Activated effector memory CD4-positive, alpha-beta T cell treated with Interleukin-2 at 50 U/mL for 16 hours (primary cell): ENCODE measurements around the gene SLC25A26.

ENCODE experiments used
- DNase-seq: peaks from one replicate; pipeline ENCODE4 v3.0.0-alpha.2; 2020

The SLC25A26 gene

GRCh38 chr3:66227915-66228314 is 7.1 kb downstream of the SLC25A26 start:
- DNase-seq, result no peak

DNA sequence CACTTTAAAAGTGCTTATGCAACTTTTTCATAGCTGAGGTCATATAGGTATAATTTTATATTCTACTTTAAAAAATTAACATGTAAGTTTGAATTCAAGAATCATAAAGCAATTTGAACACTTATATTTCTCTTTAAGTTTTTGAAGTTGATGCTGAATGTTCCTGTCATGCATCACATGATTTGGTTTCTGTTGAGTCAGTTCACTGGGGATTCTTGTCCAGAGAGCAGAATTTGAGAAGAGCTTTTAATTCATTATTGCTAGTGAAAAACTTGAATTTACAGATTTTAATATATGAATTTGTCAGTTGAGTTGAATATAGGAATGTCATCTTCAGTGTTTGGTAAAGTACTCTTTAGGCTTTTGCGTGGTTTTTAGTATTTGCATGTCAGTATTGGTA is 7.9 kb downstream of the SLC25A26 start:
- DNase-seq, result no peak

DNA sequence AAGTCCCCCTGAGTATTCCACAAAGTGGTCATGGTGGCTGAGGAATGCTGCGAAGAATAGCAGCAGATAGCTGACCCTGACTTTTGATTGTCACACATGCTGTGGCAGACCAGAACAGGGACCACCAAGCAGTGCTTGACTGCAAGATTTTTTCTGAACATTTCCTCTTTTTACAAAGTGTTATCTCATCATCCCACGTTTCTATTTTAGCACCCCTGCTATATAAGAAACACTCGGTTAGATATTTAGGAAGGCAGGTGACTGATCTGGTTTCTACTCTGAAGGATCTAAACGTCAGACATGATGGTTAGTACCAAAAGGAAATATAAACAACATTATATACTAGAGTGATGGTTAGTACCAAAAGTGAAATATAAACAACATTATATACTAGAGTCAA is 9.1 kb downstream of the SLC25A26 start:
- DNase-seq, result no peak

GRCh38 chr3:66233033-66233432 is 12.2 kb downstream of the SLC25A26 start:
- no peak for DNase-seq

- DNase-seq, result no peak
These were observed 15.5 kb downstream of the SLC25A26 start for GRCh38 chr3:66236281-66236680.

- no peak for DNase-seq
These were observed 16.8 kb downstream of the SLC25A26 start for GRCh38 chr3:66237552-66237951.

DNA sequence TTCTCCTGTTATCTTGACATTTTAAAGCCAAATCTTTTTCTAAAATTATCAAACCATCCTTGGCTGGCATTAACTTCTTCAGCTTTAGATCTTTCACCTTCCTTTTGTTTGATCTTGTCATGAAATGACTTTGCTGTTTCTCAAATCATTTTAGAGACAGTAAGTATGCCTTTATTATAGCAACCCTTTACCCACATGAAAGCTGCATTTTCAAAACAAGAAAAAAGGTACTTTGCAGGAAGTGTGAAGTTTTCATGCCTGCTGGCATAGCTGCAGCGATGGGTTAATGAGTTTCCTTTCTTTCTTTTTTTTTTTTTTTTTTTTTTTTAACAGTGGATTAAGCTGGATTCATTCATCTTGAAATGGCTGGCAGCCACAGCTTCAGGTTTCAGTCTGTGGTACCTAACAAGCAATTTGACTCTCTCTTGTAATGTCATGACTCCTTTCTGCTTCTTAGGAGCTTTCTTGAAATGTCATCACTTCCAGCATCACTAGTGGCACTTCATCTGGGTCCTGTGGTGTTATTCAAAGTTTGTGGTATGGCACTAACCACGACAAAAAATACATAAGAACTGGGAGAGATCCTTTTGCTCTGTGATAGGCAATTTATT is 18.8 kb downstream of the SLC25A26 start:
- DNase-seq, result no peak

DNA sequence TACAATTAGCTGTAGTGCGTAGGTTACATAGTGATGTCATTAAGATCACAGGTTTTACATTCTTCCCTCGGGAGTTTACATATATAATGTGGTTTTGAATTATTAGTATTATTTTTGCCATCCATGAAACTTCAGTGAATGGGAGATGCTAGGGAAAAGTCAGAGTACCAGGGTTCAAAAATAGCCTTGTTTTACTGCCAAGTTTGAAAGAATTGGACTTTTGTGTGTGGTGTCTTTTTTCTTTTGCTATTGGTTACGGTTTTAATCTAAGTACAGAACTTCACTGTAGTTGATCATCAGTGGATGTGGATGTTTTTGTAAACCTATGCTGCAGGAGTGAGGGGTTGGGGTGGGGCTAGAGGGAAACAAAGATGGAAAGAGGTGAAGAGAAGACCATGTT is 20.7 kb downstream of the SLC25A26 start:
- DNase-seq, result no peak

- no peak for DNase-seq
These were observed 22.1 kb downstream of the SLC25A26 start for GRCh38 chr3:66242788-66243464.

GRCh38 chr3:66248641-66249040 is 27.8 kb downstream of the SLC25A26 start:
- no peak for DNase-seq

DNA sequence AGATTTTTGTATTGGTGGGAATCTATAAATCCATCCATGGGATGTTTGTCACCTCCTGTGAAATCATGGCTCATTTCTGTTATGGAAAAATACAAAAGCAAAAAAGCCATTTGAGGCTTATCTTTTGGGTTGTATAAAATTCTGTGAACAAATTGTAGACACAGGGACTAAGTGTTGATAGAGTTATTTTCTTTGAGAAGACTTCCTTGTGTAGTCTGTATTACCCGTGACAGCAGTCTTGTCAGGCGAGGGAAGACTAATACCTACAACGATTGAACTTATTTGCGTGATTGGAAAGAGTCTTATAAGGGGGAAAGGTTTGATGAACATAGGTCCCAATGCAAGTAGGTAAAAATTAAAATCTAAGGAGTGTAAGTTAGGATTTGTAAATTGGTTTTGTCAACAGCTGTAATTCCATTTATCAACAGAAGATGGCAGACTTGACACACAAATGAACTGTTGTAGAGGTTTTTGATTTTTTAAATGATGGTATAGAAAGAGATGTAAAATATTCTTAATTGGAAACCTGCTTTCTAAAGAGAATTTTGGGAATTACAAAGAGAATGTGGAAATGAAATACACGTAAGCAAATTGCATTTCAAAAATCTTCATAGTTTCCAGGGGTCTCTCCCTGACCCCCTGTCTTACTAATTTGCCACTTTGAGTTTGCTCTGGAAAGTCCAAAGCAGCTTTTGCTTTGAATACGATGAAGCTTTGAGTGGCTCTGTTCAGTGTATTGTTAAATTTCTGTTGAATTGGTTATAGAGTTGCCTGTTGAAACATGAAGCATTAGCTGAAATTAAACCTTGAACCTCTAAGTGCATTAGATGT is 33.2 kb downstream of the SLC25A26 start:
- DNase-seq, result no peak

DNA sequence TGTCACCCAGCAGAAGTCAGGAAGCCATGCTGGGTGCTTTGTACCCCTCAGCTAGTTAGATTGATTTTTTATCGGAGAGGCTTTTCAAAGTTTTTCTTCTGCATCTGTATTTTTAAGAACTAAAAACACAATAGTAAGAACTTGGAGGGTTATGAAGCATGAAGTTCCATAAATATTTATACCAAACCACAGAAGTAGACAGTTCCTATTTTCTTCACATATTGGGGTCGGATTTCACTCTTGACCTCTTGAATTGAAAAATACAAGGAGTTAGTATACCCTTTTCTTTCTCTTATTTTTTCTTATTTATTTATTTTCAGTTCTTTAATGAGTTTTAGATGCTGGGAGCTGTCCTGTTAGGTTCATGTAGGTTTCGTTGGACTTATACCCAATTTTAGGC is 35.1 kb downstream of the SLC25A26 start:
- no peak for DNase-seq

- DNase-seq, result no peak
These were observed 36.0 kb downstream of the SLC25A26 start for GRCh38 chr3:66256806-66257205.

GRCh38 chr3:66259566-66260255 is 38.9 kb downstream of the SLC25A26 start:
- no peak for DNase-seq

- DNase-seq, result no peak
These were observed 39.6 kb downstream of the SLC25A26 start for GRCh38 chr3:66260431-66260830.

DNA sequence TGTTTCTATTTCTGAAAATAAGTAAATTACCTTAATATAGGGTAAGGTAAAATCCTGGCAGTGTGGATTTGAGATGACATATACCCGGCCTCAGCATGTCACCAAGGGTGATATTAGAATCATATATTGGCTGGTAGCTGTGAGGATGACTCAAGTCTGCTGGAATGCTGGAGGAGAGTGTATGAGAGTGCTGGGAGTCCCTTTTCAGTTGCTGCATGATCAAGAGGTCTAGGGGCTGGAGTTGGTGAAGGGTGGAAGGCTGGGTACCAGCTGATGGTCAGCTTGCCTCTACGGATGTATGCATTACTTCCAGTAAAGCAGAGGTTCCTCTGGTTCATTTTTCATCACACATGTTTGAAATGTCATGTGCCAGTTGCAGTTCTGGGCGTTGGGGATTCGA is 40.6 kb downstream of the SLC25A26 start:
- no peak for DNase-seq

DNA sequence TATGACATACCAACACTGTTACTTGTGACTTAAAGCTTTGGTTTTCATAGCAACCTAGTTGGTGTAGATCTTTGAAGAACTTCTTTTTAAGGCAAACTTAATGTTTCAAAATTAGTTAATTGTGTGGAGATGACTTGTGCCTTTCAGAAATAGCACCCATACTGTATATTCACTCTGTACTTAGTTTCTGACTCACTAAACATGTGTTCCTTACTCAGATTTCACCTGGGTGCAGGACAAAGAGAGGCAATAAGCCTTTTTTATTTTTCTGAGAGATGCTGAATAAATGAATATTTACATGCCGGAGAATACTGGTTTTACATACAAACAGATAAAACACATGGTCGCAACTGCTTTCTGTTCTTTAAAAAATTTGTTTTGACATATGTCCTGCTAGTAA is 44.8 kb downstream of the SLC25A26 start:
- no peak for DNase-seq

- DNase-seq, result no peak
These were observed 45.8 kb downstream of the SLC25A26 start for GRCh38 chr3:66266551-66266950.

- DNase-seq, result no peak
These were observed 46.2 kb downstream of the SLC25A26 start for GRCh38 chr3:66267031-66267430.

DNA sequence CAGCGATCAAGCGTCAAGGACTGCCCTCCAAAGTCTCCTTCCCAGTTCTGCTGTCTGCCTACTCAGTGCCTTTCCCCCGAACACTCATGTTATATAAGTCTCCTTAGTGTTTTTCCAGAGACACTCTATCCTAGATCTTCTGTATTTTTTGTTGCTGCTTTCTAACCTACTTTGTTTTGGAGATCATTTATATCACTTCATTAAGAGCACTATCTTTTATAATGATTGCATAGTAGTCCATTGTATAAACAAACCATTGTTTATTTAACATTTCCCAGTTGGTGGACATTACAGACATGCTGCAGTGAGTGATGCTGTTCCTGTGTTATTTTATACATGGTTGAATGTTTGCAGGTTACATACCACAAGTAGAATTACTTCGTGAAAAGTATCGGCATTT is 47.1 kb downstream of the SLC25A26 start:
- no peak for DNase-seq

DNA sequence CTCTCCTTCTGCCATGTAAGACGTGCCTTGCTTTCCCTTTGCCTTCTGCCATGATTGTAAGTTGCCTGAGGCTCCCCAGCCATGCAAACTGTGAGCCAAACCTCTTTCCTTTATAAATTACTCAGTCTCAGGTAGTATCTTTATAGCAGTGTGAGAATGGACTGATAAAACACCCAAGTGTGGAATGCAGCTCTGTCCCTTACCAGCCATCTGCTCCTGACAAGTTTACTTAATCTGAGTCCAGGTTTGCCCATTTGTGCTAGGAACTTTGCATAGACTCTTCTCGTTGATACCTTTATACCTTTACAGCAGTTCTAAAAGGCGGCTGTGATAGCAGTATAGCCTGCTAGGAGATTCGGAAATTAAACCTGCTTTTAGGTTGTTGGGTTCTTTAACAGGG is 48.1 kb downstream of the SLC25A26 start:
- DNase-seq, result no peak

- DNase-seq, result no peak
These were observed 48.6 kb downstream of the SLC25A26 start for GRCh38 chr3:66269411-66269810.

- no peak for DNase-seq
These were observed 49.5 kb downstream of the SLC25A26 start for GRCh38 chr3:66270288-66270687.

GRCh38 chr3:66270701-66271100 is 49.9 kb downstream of the SLC25A26 start:
- DNase-seq, result no peak
